Measurements from ENCODE around the gene PDK3. TPM values are rescaled to one million over a fixed set of nuclear protein-coding genes. Genes with fewer than 3 reads are reported as not detected.

PDK3 gene
- 21.1 and 22.0 TPM in 2 replicates for total RNA-seq
- long read RNA-seq, transcript PDK3-201 (11 exons, 1,809 nt) = minor isoform, 16 of 45 reads
- long read RNA-seq, transcript PDK3-202 (12 exons, 1,921 nt) = major isoform, 20 of 45 reads
- long read RNA-seq, partial matches to known transcripts = 6 of 45 reads
- long read RNA-seq, other reads (novel, unspliced or antisense) = 3 of 45 reads

DNA sequence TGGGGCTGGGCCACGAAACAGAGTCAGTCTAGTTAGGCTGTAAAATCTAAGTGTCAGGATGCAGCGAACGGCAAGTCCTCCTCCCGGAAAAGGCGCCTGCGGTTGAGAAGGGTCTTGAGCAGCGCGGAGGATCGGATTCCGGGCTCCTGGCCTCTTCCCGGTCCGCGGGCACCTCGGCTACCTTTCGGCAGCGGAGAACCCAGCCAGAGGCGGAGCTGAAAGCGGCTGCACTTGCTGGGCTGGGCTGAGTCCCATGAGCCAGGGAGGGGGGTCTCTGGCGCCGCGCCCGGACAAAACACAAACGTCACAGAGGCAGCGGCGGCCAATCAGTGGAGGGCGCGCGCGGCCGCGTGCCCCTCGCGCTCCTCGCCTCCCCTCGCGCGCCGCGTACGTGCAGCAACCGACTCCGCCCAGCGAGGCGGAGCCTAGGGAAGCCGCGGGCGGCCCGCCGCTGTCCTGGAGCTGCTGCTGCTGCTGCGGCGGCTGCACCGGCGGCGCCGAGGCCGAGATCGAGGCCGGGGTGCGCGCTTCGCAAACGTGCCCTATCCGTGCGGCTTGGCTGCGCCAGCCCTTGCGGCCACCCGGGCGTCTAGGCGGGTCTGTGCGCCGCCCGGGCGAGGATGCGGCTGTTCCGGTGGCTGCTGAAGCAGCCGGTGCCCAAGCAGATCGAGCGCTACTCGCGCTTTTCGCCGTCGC lies at the start of gene PDK3:
Gene PDK3 (plus strand): TSS at position 451 of the 696 bp plus-strand sequence. CDS start 170 bp downstream, at position 621.
- H3K36me3 Mint-ChIP-seq (ENCODE audit: low read depth) = no peaks in the 10 kb centered on the region
- peaks cover 19% of the 10 kb centered on the region for H3K4me1 Mint-ChIP-seq
- H3K27ac Mint-ChIP-seq (ENCODE audit: unreplicated experiment) = peak within 1 kb of the TSS; percentile 95
- peaks cover 4% of the 10 kb centered on the region for H3K27me3 Mint-ChIP-seq (ENCODE audit: low read depth)
- TF ChIP-seq, protein P1, sequence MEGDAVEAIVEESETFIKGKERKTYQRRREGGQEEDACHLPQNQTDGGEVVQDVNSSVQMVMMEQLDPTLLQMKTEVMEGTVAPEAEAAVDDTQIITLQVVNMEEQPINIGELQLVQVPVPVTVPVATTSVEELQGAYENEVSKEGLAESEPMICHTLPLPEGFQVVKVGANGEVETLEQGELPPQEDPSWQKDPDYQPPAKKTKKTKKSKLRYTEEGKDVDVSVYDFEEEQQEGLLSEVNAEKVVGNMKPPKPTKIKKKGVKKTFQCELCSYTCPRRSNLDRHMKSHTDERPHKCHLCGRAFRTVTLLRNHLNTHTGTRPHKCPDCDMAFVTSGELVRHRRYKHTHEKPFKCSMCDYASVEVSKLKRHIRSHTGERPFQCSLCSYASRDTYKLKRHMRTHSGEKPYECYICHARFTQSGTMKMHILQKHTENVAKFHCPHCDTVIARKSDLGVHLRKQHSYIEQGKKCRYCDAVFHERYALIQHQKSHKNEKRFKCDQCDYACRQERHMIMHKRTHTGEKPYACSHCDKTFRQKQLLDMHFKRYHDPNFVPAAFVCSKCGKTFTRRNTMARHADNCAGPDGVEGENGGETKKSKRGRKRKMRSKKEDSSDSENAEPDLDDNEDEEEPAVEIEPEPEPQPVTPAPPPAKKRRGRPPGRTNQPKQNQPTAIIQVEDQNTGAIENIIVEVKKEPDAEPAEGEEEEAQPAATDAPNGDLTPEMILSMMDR (conservative IDR thresholded peaks at IDR 0.05) = no peak
- peak; percentile 89 for DNase-seq (ENCODE audit: low read depth, low spot score)
- H3K9me3 Mint-ChIP-seq = no peaks in the 10 kb centered on the region
- H3K4me3 Mint-ChIP-seq = peak within 1 kb of the TSS; percentile 93

DNA sequence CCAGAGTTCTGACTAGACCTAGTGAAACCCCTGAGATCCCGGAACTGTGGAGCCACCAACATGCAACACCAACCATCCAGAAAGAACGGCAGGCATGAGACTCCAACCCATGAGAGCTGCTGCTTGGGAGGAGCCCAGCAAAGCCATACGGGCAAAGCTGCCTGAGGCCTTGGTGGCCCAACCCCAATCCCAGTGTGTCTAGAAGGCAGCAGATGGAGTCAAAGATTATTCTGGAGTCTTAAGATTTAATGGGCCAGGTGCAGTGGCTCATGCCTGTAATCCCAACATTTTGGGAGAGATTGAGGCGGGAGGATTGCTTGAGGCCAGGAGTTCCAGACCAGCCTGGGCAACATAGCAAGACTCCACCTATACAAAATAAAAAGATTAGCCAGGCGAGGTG lies 49.2 kb upstream of the PDK3 start:
- Mint-ChIP-seq H3K27me3 (ENCODE audit: low read depth) (no peaks in the 10 kb centered on the region), H3K4me1 (no peaks in the 10 kb centered on the region), H3K36me3 (ENCODE audit: low read depth) (peaks cover 2% of the 10 kb centered on the region), H3K27ac (ENCODE audit: unreplicated experiment) (no peak overlapping the region), H3K9me3 (peaks cover 10% of the 10 kb centered on the region), H3K4me3 (no peak overlapping the region)
- no peak for DNase-seq (ENCODE audit: low read depth, low spot score)
- TF ChIP-seq, protein P1 (conservative IDR thresholded peaks at IDR 0.05) = no peak

DNA sequence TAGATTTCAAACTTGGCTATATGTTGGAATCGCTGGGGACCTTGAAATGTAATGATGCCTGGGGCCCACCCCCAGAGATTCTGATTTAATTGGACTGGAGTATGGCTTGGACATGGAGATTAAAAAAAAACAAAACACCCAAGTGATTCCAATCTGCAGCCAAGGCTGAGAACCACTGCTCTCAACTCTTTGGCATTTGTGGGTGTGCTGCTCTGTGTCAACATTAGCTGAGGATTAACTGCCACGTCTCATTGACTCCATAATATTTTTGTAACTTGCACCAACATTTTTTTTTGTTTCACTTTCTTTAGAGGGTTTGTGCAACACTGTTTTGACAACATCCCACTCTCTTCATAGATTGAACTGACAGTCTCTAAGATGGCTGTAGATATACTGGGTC lies 41.1 kb upstream of the PDK3 start:
- Mint-ChIP-seq H3K27ac (ENCODE audit: unreplicated experiment) (no peak overlapping the region), H3K4me3 (no peak overlapping the region), H3K36me3 (ENCODE audit: low read depth) (peaks cover 5% of the 10 kb centered on the region), H3K27me3 (ENCODE audit: low read depth) (no peaks in the 10 kb centered on the region), H3K4me1 (no peaks in the 10 kb centered on the region), H3K9me3 (peaks cover 12% of the 10 kb centered on the region)
- DNase-seq (ENCODE audit: low read depth, low spot score) = no peak
- TF ChIP-seq, protein P1 (conservative IDR thresholded peaks at IDR 0.05) = no peak

- Mint-ChIP-seq H3K4me1 (no peaks in the 10 kb centered on the region), H3K27me3 (ENCODE audit: low read depth) (no peaks in the 10 kb centered on the region), H3K4me3 (no peak overlapping the region), H3K36me3 (ENCODE audit: low read depth) (peaks cover 4% of the 10 kb centered on the region), H3K27ac (ENCODE audit: unreplicated experiment) (no peak overlapping the region), H3K9me3 (peaks cover 11% of the 10 kb centered on the region)
- no peak for DNase-seq (ENCODE audit: low read depth, low spot score)
- TF ChIP-seq, protein P1 (conservative IDR thresholded peaks at IDR 0.05) = no peak
These were observed 40.1 kb upstream of the PDK3 start for GRCh38 chrX:24424948-24425347.

DNA sequence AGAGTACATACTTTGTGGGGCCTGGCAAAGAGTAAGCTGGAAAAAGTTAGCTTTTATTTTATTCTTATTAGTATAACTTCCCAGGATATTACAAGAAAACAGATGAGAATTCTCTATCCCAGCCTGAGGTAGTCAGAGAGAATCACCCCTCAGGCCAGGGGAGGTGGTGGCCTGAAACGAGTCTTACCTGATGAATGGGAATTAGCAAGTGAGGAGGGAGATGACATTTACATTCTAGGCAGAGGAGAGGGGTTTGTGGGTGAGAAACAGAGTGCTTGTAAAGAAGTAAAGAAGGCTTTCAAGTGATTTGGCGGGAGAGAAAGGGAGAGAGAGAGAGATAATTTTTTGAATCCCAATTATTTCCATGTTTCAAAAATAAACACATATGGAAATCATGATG lies 39.3 kb upstream of the PDK3 start:
- no peaks in the 10 kb centered on the region for H3K4me1 Mint-ChIP-seq
- H3K9me3 Mint-ChIP-seq = peaks cover 8% of the 10 kb centered on the region
- H3K4me3 Mint-ChIP-seq = no peak overlapping the region
- no peak for DNase-seq (ENCODE audit: low read depth, low spot score)
- H3K36me3 Mint-ChIP-seq (ENCODE audit: low read depth) = peaks cover 2% of the 10 kb centered on the region
- H3K27ac Mint-ChIP-seq (ENCODE audit: unreplicated experiment) = no peak overlapping the region
- H3K27me3 Mint-ChIP-seq (ENCODE audit: low read depth) = no peaks in the 10 kb centered on the region
- TF ChIP-seq, protein P1 (conservative IDR thresholded peaks at IDR 0.05) = no peak
